Loucy (cell line): ENCODE measurements around the gene NAGLU.

ENCODE experiments used
- EZH2phosphoT487 ChIP-seq: fragments of 200-600 bp; IDR thresholded peaks from 2 replicates; pipeline ENCODE4 v1.6.1; 2018; ENCODE audit warnings: antibody characterized with exemption, mild to moderate bottlenecking, moderate library complexity, borderline replicate concordance
- TF ChIP-seq, protein P1 (sequence below): fragments of 200-600 bp; sonication (generic); conservative IDR thresholded peaks from 2 replicates; pipeline ENCODE4 v1.5.1; 2014; ENCODE audit warnings: mild to moderate bottlenecking, antibody characterized with exemption, low read length

DNA sequence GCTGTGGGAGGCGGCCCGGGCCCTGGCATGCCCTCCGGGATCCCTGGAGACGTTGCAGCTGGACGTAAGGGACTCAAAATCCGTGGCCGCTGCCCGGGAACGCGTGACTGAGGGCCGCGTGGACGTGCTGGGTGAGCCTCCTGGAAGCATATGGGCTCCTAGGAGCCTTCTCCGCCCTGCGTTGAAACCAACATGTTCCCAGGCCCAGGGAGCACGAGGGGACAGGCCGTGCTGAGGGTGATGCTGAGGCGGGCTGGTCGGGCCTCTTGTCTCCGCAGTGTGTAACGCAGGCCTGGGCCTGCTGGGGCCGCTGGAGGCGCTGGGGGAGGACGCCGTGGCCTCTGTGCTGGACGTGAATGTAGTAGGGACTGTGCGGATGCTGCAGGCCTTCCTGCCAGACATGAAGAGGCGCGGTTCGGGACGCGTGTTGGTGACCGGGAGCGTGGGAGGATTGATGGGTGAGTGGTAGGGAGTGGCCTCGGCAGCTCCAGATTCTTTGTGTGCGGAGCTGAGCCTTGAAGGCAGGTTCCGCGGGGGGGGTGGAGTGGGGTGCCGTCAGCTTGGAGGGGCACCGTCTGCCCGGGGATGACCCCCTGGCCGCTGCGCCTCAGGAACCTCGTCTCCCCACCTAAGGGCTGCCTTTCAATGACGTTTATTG, 17.2 kb downstream of the NAGLU start:
- TF ChIP-seq, protein P1, sequence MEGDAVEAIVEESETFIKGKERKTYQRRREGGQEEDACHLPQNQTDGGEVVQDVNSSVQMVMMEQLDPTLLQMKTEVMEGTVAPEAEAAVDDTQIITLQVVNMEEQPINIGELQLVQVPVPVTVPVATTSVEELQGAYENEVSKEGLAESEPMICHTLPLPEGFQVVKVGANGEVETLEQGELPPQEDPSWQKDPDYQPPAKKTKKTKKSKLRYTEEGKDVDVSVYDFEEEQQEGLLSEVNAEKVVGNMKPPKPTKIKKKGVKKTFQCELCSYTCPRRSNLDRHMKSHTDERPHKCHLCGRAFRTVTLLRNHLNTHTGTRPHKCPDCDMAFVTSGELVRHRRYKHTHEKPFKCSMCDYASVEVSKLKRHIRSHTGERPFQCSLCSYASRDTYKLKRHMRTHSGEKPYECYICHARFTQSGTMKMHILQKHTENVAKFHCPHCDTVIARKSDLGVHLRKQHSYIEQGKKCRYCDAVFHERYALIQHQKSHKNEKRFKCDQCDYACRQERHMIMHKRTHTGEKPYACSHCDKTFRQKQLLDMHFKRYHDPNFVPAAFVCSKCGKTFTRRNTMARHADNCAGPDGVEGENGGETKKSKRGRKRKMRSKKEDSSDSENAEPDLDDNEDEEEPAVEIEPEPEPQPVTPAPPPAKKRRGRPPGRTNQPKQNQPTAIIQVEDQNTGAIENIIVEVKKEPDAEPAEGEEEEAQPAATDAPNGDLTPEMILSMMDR = no peak
- no peak for TF ChIP-seq EZH2phosphoT487
